Measurements from ENCODE around the gene SCUBE1. TPM values are rescaled to one million over a fixed set of nuclear protein-coding genes. Genes with fewer than 3 reads are reported as not detected.

SCUBE1 gene
- total RNA-seq, 3 donors from 2014 or later (not counting 1 experiment from before 2014, with no cell fraction given) = 0.05 to 1.2 (median 0.11) TPM

DNA sequence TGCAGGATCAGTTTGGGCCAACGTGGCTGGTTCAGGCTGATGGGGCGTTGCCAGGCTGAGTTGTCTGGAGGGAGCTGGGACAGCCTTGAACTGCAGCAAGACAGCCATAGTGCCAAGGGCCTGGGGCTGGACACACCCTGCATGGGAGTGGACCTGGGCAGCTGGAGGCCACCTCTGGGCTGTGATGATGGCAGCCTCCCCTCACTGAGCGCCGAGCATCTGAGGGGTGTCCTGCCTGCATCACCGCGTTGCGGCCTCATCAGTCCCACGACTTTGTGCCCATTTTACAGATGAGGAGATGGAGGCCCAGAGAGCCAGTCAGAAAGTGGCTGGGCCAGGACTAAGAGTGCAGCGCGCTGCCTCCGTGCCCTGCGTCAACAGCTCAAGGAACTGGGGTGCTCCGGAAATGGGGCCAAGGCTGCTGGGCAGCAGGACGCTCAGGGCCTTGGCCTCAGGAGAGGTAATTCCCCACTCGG is 192.4 kb downstream of the SCUBE1 start:
- H3K27me3 Mint-ChIP-seq (ENCODE audit: low read depth in 2 of 2) = peaks cover 0 to under 1% of the 10 kb centered on the region in 2 donors
- peaks cover 63% of the 10 kb centered on the region for H3K4me1 ChIP-seq (ENCODE audit: control insufficient read depth, insufficient read depth, low read length)
- H3K36me3 ChIP-seq (ENCODE audit: control insufficient read depth, insufficient read depth, low read length) = no peaks in the 10 kb centered on the region
- no peak for DNase-seq
- H3K27ac Mint-ChIP-seq = peak overlapping the region; percentile 81 to 90
- peak overlapping the region; percentile 68 for H3K27ac ChIP-seq (ENCODE audit: low read length)
- H3K4me3 Mint-ChIP-seq = peak overlapping the region; percentile 93
- TF ChIP-seq, protein P1, sequence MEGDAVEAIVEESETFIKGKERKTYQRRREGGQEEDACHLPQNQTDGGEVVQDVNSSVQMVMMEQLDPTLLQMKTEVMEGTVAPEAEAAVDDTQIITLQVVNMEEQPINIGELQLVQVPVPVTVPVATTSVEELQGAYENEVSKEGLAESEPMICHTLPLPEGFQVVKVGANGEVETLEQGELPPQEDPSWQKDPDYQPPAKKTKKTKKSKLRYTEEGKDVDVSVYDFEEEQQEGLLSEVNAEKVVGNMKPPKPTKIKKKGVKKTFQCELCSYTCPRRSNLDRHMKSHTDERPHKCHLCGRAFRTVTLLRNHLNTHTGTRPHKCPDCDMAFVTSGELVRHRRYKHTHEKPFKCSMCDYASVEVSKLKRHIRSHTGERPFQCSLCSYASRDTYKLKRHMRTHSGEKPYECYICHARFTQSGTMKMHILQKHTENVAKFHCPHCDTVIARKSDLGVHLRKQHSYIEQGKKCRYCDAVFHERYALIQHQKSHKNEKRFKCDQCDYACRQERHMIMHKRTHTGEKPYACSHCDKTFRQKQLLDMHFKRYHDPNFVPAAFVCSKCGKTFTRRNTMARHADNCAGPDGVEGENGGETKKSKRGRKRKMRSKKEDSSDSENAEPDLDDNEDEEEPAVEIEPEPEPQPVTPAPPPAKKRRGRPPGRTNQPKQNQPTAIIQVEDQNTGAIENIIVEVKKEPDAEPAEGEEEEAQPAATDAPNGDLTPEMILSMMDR (IDR thresholded peaks at IDR 0.05) = no peak
- no peaks in the 10 kb centered on the region for H3K9me3 Mint-ChIP-seq
- ATAC-seq = peak in 2 of 3 donors; percentile 6
- intact Hi-C loops (cut with micrococcal nuclease) = loop anchor here (5.0 kb wide), 1 partner anchor 37 kb away; the partner anchor contains the start of gene TTLL12
- H3K4me3 ChIP-seq (ENCODE audit: low read length) = peak overlapping the region; percentile 76
- no peaks in the 10 kb centered on the region for H3K36me3 Mint-ChIP-seq
- peaks cover 31 to 33% of the 10 kb centered on the region in 2 donors for H3K4me1 Mint-ChIP-seq
- 77% methylated on average over 15 of the region's 15 CpGs for WGBS (ENCODE audit: insufficient coverage)
- no peaks in the 10 kb centered on the region for H3K9me3 ChIP-seq (ENCODE audit: control insufficient read depth, insufficient read depth, low read length)
- H3K27me3 ChIP-seq (ENCODE audit: control insufficient read depth, insufficient read depth, low read length) = no peaks in the 10 kb centered on the region

DNA sequence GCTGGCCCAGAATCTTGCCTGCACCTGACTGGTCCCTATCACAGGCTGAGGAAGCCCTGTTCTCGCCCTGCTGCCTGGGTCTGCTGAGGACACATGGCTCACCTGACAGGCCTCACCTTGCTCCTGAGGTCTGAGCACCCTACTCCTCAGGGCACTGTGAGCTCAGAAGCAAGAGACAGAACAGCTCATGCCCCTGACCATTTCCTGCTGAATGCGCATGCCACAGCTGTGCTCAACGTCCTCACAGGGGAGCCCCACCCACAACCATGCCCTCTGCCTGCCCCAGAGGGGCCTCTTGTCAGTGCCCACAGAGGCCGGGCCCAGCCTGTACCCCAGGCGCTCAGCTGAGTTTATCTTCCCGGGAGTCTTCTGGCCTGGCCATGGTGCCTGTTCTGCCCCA is 194.6 kb downstream of the SCUBE1 start:
- TF ChIP-seq, protein P1 (IDR thresholded peaks at IDR 0.05) = no peak
- ATAC-seq = peak; percentile 19 to 40 (median 36)
- DNase-seq = no peak
- no peaks in the 10 kb centered on the region for H3K9me3 ChIP-seq (ENCODE audit: control insufficient read depth, insufficient read depth, low read length)
- 23% methylated on average over 6 of the region's 6 CpGs for WGBS (ENCODE audit: insufficient coverage)
- H3K27me3 ChIP-seq (ENCODE audit: control insufficient read depth, insufficient read depth, low read length) = no peaks in the 10 kb centered on the region
- intact Hi-C loops (cut with micrococcal nuclease) = no loop called here
- no peaks in the 10 kb centered on the region for H3K9me3 Mint-ChIP-seq
- H3K4me3 ChIP-seq (ENCODE audit: low read length) = no peak overlapping the region
- H3K36me3 Mint-ChIP-seq = no peaks in the 10 kb centered on the region
- H3K27ac ChIP-seq (ENCODE audit: low read length) = peak overlapping the region; percentile 62
- peaks cover 35 to 37% of the 10 kb centered on the region in 2 donors for H3K4me1 Mint-ChIP-seq
- no peaks in the 10 kb centered on the region for H3K36me3 ChIP-seq (ENCODE audit: control insufficient read depth, insufficient read depth, low read length)
- peaks cover 54% of the 10 kb centered on the region for H3K4me1 ChIP-seq (ENCODE audit: control insufficient read depth, insufficient read depth, low read length)
- peak overlapping the region in 1 of 2 donors; percentile 68 for H3K27ac Mint-ChIP-seq
- peaks cover 0 to 2% of the 10 kb centered on the region in 2 donors for H3K27me3 Mint-ChIP-seq (ENCODE audit: low read depth in 2 of 2)
- H3K4me3 Mint-ChIP-seq = peak overlapping the region; percentile 57

GRCh38 chr22:43147821-43148220 is 195.4 kb downstream of the SCUBE1 start:
- Histone ChIP-seq H3K36me3 (ENCODE audit: control insufficient read depth, insufficient read depth, low read length) (no peaks in the 10 kb centered on the region), H3K27ac (ENCODE audit: low read length) (peak overlapping the region; percentile 43), H3K4me3 (ENCODE audit: low read length) (no peak overlapping the region), H3K4me1 (ENCODE audit: control insufficient read depth, insufficient read depth, low read length) (peaks cover 54% of the 10 kb centered on the region), H3K9me3 (ENCODE audit: control insufficient read depth, insufficient read depth, low read length) (no peaks in the 10 kb centered on the region), H3K27me3 (ENCODE audit: control insufficient read depth, insufficient read depth, low read length) (no peaks in the 10 kb centered on the region)
- H3K36me3 Mint-ChIP-seq = no peaks in the 10 kb centered on the region
- 44% methylated on average over 8 of the region's 8 CpGs for WGBS (ENCODE audit: insufficient coverage)
- peaks cover 34 to 39% of the 10 kb centered on the region in 2 donors for H3K4me1 Mint-ChIP-seq
- H3K9me3 Mint-ChIP-seq = no peaks in the 10 kb centered on the region
- H3K4me3 Mint-ChIP-seq = peak overlapping the region; percentile 37
- no peak for DNase-seq
- TF ChIP-seq, protein P1 (IDR thresholded peaks at IDR 0.05) = no peak
- intact Hi-C loops (cut with micrococcal nuclease) = no loop called here
- peaks cover 0 to 2% of the 10 kb centered on the region in 2 donors for H3K27me3 Mint-ChIP-seq (ENCODE audit: low read depth in 2 of 2)
- peak overlapping the region; percentile 29 to 52 for H3K27ac Mint-ChIP-seq
- ATAC-seq = no peak

Other genes with a start within 250 kb of the SCUBE1 start
- gene BIK, start 232.6 kb downstream of the SCUBE1 start, total RNA-seq = 1 to 10 TPM in 1 of 3 donors, under 1 TPM in 1, not detected in 1; 0.28 to 1.2 TPM
- 10 to 100 TPM in 1 of 3 donors, 1 to 10 TPM in 2; 6.5 to 12.4 (median 9.3) TPM for gene MCAT, start 200.0 kb downstream of the SCUBE1 start, total RNA-seq
- gene TSPO, start 191.8 kb downstream of the SCUBE1 start, total RNA-seq = 10 to 100 TPM; 52.1 to 81.7 (median 59.3) TPM
- gene TTLL12, start 156.2 kb downstream of the SCUBE1 start, total RNA-seq = 10 to 100 TPM in 2 of 3 donors, 1 to 10 TPM in 1; 9.3 to 15.5 (median 13.7) TPM
- not detected for gene MPPED1, start 68.6 kb upstream of the SCUBE1 start, total RNA-seq